ENCODE measurements around the gene HCCS.
"Not testable (repeated sequence)": the region's sequence is repeated elsewhere in the genome, so short reads cannot be mapped to it uniquely, and the experiment has no call there.

Gene HCCS

GRCh38 chrX:11123087-11123486, 12.0 kb downstream of the HCCS start:
- DNase-seq (ENCODE audit: low read depth) = not testable (repeated sequence)

GRCh38 chrX:11124112-11124511, 13.0 kb downstream of the HCCS start:
- no peak for DNase-seq (ENCODE audit: low read depth)

GRCh38 chrX:11125060-11125459, 13.9 kb downstream of the HCCS start:
- no peak for DNase-seq (ENCODE audit: low read depth)

GRCh38 chrX:11129534-11130105, 18.5 kb downstream of the HCCS start:
- DNase-seq (ENCODE audit: low read depth) = no peak

GRCh38 chrX:11130136-11130535, 19.0 kb downstream of the HCCS start:
- no peak for DNase-seq (ENCODE audit: low read depth)

GRCh38 chrX:11131146-11131545, 20.0 kb downstream of the HCCS start:
- DNase-seq (ENCODE audit: low read depth) = no peak

- no peak for DNase-seq (ENCODE audit: low read depth)
Measured at GRCh38 chrX:11135564-11136185, 24.5 kb downstream of the HCCS start.

GRCh38 chrX:11137543-11138139, 26.5 kb downstream of the HCCS start:
- DNase-seq (ENCODE audit: low read depth) = no peak

GRCh38 chrX:11138498-11139390, 27.6 kb downstream of the HCCS start:
- no peak for DNase-seq (ENCODE audit: low read depth)

GRCh38 chrX:11143931-11144678, 33.0 kb downstream of the HCCS start:
- DNase-seq (ENCODE audit: low read depth) = no peak

- DNase-seq (ENCODE audit: low read depth) = no peak
Measured at GRCh38 chrX:11146411-11146810, 35.3 kb downstream of the HCCS start.

- no peak for DNase-seq (ENCODE audit: low read depth)
Measured at GRCh38 chrX:11148401-11148800, 37.3 kb downstream of the HCCS start.

- DNase-seq (ENCODE audit: low read depth) = no peak
Measured at GRCh38 chrX:11151799-11152559, 40.8 kb downstream of the HCCS start.

GRCh38 chrX:11159149-11159548, 48.0 kb downstream of the HCCS start:
- DNase-seq (ENCODE audit: low read depth) = no peak

GRCh38 chrX:11164433-11164832, 53.3 kb downstream of the HCCS start:
- DNase-seq (ENCODE audit: low read depth) = no peak

GRCh38 chrX:11171956-11172355, 60.8 kb downstream of the HCCS start:
- DNase-seq (ENCODE audit: low read depth) = no peak

- no peak for DNase-seq (ENCODE audit: low read depth)
Measured at GRCh38 chrX:11172415-11172814, 61.3 kb downstream of the HCCS start.

All from stimulated activated CD8-positive, alpha-beta memory T cell treated with anti-CD3 and anti-CD28 coated beads, Interleukin-15, amount 100 ng/mL, for 24 hours (primary cell).